Transverse colon (tissue), 4 donors: ENCODE data around the gene PKD2.

Experiments
- POLR2A ChIP-seq: fragments of 450-650 bp; IDR thresholded peaks from one replicate; pipeline ENCODE4 v1.6.1; 2016; ENCODE audit warnings: antibody characterized with exemption, mild to moderate bottlenecking, moderate library complexity
- POLR2AphosphoS5 ChIP-seq, 3 donors: sonication (generic); formaldehyde crosslinking; IDR thresholded peaks; one replicate each; pipeline ENCODE4 v1.6.1; 2016; ENCODE audit warnings: antibody characterized with exemption in 3 of 3
- TF ChIP-seq, protein P1 (sequence below), 5 experiments: fragments of 200-600 bp in 3 of 5; fragments of 450-650 bp in 2 of 5; sonication (generic) in 3 of 5; IDR thresholded peaks; 1 replicate in 2 of 5; 2 replicates in 3 of 5; pipeline ENCODE4 v1.5.1; 2016 to 2017; ENCODE audit warnings: antibody characterized with exemption in 5 of 5, inconsistent platforms in 3 of 5, mild to moderate bottlenecking in 2 of 5, moderate library complexity in 1 of 5

DNA sequence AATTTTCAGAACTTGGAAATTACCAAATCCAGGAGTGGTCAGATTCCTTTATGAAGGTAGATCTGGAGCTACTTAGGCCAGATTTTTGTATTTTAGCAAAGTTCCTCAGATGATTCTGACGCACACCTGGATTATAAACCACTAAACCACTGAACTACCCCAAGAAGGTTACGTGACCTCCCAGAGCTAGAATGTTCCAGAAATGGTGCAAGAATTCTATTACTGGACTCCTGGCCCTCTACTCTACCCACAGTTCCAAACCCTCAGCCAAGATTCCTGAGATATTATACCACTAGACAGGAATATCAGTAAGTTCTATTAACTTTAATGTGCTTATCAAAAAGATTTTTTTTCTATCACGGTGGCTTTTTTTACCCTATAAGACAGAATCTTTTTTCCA is 83.9 kb downstream of the PKD2 start:
- TF ChIP-seq POLR2A = no peak
- TF ChIP-seq, protein P1, sequence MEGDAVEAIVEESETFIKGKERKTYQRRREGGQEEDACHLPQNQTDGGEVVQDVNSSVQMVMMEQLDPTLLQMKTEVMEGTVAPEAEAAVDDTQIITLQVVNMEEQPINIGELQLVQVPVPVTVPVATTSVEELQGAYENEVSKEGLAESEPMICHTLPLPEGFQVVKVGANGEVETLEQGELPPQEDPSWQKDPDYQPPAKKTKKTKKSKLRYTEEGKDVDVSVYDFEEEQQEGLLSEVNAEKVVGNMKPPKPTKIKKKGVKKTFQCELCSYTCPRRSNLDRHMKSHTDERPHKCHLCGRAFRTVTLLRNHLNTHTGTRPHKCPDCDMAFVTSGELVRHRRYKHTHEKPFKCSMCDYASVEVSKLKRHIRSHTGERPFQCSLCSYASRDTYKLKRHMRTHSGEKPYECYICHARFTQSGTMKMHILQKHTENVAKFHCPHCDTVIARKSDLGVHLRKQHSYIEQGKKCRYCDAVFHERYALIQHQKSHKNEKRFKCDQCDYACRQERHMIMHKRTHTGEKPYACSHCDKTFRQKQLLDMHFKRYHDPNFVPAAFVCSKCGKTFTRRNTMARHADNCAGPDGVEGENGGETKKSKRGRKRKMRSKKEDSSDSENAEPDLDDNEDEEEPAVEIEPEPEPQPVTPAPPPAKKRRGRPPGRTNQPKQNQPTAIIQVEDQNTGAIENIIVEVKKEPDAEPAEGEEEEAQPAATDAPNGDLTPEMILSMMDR (IDR thresholded peaks at IDR 0.05) = no peak
- no peak for TF ChIP-seq POLR2AphosphoS5 (IDR thresholded peaks at IDR 0.05)
